ENCODE data around the gene E2F2.

Gene E2F2

DNA sequence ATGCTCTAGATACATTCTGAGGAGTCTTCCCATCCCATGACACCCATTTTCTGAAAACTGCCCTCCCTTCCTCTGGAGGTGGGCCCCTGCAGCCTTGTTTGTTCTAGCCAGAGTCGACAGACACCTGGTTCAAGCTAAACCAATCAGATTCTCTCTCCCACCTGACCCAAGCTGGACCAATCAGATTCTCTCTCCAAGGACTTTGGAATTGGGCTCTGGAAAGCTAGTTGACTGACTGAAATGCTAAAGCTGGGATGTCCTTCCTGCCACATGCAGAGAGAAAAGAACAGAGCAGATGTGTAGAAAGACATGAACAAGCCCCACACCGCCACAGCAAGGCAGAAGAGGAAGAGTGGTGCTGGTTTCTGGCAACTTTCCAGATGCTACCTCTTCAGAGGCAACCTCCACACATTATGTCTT is 71.7 kb downstream of the E2F2 start:
- Histone ChIP-seq H3K4me1 (no peaks in the 10 kb centered on the region), H3K9me3 (no peaks in the 10 kb centered on the region), H3K36me3 (no peaks in the 10 kb centered on the region), H3K4me3 (ENCODE audit: low read depth, low read length) (no peak overlapping the region), H3K27me3 (no peaks in the 10 kb centered on the region)
- TF ChIP-seq, protein P1, sequence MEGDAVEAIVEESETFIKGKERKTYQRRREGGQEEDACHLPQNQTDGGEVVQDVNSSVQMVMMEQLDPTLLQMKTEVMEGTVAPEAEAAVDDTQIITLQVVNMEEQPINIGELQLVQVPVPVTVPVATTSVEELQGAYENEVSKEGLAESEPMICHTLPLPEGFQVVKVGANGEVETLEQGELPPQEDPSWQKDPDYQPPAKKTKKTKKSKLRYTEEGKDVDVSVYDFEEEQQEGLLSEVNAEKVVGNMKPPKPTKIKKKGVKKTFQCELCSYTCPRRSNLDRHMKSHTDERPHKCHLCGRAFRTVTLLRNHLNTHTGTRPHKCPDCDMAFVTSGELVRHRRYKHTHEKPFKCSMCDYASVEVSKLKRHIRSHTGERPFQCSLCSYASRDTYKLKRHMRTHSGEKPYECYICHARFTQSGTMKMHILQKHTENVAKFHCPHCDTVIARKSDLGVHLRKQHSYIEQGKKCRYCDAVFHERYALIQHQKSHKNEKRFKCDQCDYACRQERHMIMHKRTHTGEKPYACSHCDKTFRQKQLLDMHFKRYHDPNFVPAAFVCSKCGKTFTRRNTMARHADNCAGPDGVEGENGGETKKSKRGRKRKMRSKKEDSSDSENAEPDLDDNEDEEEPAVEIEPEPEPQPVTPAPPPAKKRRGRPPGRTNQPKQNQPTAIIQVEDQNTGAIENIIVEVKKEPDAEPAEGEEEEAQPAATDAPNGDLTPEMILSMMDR (IDR thresholded peaks at IDR 0.05; ENCODE audit: low read depth, low read length) = no peak
- no peak for DNase-seq
